HG03066 (cell line): ENCODE data around the gene L3MBTL4.
"Not testable (repeated sequence)": the region's sequence is repeated elsewhere in the genome, so short reads cannot be mapped to it uniquely, and the experiment has no call there.

Experiments
- ATAC-seq: cut with Tn5 transposase; IDR thresholded peaks from one replicate; pipeline ENCODE4 v1.9.1; 2021; ENCODE audit warnings: low read depth; ENCODE audit not compliant: unreplicated experiment

The L3MBTL4 gene

DNA sequence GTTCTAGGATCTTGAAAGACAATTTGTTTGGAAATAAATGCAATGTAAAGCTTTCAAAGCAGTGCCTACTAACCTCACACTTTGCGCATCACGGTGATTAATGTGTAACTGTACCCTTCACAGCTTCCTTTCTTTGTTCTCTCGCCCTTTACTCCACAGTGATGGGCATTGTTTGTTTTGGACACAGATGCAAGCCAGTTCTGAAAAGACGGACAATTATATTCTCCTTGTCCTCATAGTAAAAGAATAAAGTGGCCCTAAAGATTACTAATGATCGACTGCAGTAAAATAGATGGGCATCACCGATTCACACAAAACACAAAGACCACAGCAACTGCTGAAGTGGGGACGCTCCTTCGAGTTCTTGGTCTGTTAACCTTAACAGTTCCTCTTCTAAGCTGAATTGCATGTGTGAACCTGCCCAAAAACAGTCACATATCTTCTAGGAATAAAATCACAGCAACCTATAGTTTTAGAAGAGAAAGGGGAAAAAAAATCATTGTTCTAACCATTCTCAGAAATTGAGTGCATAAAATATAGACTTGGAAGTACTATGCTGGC, 7.7 kb downstream of the L3MBTL4 start:
- no peak for ATAC-seq

DNA sequence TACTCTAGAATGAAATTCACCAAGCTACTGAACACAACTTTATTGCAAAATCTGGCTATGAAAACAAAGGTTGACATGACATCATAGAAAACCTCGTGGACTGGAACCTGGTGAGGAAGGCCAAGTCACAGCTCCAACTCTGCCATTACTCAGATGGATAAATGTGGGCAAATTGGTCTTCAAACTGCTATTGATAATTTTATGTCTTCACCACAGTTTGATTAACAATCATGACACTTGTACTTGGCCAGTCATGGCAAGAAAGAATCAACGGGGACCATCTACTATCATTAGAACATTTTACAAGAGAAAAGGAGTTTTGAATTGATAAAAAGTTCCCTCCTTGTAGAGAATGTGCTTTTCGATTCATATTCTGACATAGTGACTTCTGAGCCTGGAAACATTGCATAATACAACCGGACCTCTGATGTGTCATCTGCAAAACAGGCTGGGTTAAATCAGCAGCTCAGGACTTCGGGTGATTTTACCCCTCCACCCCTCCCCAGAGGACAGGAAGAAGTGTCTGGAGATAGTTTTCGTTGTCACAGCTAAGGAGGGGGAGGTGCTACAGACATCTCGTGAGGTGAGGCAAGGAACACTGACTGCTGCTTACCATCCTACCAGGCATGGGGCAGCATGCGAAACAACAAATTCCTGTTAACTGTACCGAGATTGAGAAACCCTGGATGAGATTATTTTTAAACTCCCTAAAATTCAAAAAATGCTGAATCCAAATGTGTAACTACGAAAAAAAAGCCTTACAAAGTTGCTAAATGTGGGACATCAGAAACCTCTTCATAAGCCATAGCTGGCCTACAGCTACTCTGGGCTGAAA, 8.4 kb downstream of the L3MBTL4 start:
- ATAC-seq, result no peak

DNA sequence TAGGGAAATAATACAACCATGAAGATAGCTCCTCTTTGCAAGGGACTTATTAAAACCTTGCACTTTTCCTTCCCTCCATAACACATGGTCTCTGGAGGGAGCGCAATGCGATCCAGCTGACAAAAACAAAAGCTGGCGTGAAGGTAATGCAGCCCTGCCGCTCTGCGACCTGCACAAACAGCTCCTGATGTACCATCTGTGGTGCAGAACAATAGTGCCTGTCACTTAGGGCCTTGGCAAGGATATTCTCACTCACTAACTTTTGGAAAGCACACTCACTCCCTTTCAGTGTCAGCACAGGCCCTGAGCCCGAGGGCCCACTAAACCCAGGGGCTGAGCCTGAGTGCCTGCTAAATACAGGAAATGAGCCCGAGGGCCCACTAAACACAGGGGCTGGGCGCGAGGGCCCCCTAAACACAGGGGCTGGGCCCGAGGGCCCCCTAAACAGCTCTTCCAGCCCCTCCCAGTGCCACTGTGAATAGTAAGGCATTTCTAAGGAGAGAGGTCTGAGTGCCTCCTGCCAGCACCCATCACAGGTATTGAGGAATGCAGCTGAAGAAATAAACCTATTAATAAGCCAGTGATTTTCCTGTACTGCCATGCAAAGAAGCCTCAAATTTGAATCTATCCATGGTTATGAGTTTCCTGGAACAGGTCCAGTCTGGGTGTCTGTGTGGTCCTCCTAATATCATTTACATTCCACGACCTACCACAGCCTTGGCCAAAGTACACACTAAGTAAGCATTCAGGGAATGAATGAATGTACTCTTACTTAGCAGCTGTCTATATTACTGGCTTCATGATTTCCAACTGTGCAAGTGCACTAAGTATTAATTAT, 9.3 kb downstream of the L3MBTL4 start:
- ATAC-seq, result no peak

DNA sequence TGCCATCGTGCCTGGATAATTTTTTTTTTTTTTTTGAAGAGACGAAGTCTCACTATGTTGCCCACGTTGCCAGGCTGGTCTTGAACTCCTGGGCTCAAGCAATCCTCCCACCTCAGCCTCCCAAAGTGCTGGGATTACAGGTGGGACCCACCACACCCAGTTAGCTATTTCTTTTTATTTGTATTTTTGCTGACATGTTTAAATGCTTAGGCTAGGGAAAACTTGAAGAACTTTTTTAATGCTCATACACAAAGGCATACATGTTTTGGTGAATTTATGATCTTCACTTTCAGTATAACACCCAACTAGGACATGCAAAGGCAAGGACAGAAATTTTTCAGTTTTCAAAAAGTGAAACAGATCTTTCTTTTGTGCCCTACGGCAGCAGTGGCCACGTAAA, 9.9 kb downstream of the L3MBTL4 start:
- ATAC-seq, result no peak

DNA sequence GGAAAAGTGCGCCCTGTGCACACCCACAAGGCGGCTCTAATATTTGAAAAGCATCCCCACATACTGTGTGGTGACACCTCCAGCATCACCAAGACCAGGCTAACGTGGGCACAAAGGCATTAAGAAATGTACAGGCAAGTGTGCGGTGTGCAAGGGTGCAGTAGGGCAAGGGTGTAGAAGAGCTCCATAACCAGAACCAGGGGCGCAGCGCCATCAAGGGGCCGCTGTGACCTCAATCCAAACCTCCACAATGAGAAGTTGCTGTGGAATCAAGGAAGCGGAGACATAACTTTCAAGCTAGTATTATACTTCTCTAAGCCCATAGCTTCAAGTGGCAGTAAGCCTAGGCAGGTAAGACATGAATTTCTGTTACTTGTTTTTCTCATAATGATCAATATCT, 13.0 kb downstream of the L3MBTL4 start:
- ATAC-seq, result no peak

DNA sequence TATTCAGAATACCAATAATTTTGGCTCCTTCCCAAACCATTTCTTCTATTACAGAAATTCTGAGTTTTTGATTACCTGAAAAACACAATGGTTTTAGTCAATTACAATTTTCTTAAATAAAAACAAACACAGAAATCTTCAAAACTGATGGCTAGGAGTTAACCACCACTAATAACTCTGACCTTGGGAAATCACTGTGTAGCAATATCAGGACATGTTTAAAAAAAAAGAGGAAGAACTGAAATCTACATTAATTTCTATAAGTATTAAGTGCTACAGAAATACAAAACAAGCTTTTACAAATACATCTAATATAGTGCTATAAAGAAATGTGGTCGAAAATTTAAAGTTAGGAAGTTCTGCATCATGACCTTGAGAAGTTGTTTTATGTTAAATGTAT, 14.9 kb downstream of the L3MBTL4 start:
- no peak for ATAC-seq

DNA sequence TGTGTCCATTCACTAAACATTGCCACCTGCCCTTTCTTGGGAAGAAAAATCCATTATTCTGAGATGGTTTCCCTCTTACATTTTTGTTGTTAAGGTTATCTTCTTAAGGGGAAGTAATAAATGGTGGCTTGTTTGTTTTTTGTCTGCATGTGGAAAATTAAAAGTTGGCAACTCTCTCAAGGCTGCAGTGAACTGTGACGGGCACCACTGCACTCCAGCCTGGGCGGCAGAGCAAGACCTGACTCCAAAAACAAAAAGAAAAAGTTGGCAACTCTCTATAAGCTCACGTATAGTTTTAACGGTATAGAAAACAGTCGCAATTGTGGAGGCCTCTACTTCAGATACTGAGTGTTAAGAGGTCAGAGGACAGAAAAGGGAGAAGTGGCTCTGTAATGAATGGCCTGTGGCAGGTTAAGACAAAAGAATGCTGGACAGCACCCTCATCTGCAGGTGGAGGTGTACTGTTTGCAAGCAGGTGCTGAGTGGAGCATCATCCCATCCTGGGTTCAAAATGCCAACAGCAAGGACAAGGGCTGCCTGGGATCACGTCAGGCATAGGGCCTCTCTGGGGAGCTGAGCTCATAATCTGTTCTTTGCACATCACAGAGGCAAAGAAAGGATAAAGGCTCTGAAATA, 16.7 kb downstream of the L3MBTL4 start:
- ATAC-seq, result no peak

DNA sequence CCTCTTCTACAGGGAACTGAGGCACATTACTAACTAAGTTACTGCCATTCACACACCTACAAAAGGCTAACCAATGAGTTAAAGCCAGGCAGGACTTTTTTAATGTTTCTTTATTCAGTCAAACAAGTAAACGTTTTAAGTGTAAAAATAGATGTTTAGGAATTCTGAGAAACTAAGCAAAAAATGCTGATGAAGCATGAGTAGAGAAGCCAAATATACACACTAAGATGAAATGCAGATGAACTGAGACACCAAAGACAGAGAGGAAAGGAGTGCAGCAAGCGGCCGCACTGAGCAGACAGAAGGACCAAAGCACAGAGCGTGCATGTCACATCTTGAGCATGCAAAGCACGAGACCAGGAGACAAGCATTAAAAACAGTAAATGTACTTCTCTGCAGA, 17.9 kb downstream of the L3MBTL4 start:
- ATAC-seq, result no peak

DNA sequence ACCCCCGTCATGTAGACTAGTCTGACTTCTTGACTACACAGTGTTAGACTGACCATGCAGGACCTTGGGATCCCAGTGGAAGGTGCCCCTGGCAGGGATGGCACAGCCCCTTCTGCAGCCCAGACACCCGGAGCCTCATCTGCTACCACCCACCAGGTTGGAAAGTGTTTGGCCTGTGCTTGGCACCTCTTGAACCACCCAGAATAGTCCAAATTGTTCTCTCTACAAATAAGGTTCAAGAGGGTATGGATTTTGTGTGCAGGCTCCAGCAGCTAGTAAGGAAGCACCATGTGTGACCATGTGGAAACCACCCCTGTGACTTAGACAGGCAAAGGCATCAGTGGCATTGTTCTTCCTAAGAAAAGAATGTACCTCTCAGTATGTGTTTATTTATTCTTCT, 18.4 kb downstream of the L3MBTL4 start:
- ATAC-seq, result no peak

DNA sequence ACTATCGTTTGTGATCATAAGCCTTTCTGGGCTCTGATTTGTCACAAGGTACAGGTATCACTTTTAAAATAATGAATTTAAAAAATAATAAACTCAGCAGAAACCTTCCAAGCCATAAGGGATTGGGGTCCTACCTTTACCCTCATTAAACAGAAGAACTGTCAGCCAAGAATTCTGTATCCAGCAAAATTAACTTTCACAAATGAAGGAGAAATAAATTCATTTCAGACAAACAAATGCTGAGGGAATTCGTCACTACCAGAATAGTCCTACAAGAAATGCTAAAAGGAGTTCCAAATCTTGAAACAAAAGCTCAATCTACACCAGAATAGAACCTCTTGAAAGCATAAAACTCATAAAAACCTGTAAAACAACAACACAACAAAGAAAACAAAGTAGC, 25.7 kb downstream of the L3MBTL4 start:
- ATAC-seq, result no peak

DNA sequence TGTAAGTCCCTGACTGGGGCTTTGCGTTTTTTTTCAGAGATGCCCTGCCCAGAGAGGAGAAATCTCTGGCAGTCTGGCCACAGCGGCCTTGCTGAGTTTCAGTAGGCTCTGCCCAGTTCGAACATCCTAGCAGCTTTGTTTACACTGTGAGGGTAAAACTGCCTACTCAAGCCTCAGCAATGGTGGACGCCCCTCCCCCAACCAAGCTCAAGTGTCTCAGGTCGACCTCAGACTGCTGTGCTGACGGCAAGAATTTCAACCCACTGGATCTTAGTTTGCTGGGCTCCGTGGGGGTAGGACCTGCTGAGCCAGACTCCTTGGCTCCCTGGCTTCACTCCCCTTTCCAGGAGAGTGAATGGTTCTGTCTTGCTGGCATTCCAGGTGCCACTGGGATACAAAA, 31.7 kb downstream of the L3MBTL4 start:
- no peak for ATAC-seq

DNA sequence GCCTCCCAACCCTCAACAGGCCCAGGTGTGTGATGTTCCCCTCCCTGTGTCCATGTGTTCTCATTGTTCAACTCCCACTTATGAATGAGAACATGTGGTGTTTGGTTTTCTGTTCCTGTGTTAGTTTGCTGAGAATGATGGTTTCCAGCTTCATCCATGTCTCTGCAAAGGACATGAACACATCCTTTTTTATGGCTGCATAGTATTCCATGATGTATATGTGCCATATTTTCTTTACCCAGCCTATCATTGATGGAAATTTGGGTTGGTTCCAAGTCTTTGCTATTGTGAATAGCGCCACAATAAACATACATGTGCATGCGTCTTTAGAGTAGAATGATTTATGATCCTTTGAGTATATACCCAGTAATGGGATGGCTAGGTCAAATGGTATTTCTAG, 37.2 kb downstream of the L3MBTL4 start:
- ATAC-seq, result not testable (repeated sequence)

DNA sequence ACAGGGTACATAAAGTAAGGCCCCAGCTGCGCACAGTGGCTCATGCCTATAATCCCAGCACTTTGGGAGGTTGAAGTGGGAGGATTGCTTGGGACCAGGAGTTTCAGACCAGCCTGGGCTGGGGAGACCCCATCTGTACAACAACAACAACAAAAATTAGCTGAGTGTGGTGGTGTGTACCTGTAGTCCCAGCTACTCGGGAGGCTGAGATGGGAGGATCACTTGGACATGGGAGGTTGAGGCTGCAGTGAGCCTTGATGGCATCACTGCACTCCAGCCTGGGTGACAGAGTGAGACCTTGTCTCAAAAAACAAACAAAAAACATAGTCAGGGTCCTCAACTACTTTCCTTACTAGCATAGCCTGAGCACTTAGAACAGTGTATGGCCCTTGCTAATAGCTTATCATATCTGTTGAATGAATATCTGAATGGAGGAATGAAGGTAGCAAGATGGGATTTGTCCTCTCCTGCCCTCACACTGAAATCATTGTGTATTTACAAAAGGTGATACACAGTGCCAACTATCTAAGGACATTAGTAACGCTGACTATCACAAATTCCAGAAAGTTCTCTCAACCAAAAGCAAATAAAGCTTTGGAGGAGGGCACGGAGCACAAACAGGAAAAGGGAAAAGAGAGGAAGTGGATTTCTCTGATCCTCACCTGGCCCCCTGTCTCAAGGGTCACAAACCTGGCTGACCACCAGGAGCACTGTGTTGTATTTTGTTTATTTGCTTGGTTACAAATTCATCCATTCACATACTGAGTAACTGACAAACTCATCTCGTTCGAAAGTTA, 38.1 kb downstream of the L3MBTL4 start:
- ATAC-seq, result no peak

DNA sequence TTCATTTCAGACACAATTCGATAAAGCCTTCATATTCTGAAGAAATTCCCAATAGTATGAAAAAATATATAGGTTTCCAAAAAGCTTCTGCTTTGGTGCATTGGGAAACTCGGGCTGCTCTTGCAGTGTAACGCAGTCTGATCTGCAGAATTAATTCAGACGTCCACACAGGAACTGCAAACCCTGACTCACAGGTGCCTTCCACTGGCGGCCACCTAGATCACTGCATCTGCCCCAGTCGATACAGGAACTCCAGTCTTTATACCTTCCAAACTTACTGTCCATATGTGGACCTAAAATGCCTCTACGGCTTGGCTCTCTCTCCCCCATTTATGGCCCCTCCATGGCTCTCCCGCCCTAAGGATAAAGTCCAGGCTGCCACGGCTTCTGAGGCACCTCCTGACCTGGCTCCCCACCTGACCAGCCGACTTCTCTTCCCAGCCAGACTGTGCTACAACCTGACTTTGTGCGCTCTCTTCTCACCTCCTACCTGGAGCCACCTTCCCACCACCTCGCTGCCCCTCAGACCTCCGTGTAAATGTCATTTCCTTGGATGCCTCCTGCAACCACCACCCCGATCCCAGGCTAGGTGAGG, 39.7 kb downstream of the L3MBTL4 start:
- no peak for ATAC-seq

DNA sequence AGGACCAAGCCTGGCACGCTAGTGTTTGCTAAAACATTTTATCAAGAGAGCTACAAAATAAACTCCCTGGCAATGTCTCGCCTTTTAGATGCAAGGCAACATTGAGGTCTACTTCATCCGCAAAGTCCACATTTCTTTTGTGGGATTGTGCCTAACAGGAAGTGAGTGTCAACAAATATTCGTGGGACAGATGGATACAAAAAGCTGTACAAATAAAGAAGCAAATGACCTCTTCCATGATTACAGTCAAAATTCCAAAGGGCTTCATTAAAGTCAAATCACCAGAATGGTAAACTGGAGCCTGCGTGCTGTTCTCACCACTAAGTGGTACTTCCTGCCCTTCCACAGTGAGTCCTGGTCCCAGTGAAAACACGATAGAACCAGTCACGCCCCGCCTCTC, 40.4 kb downstream of the L3MBTL4 start:
- no peak for ATAC-seq

DNA sequence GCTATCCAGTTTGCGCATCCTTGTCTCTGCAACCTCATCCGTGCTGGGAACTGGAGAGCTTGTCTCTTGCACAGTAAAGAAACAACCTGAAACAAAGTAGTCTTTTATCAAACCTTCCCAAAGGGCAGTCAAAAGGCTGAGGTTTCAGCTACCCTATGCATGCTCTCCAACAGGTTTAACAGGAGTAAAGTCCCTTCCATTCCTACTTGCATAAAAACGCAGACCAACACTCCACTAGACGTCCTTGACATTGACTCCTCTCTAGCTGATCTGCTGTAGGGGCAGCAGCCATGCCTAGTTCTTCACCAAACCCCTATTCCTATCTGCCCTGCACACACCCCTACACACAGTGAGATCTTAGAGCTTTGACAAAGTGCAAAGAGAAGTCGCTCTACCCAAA, 41.5 kb downstream of the L3MBTL4 start:
- no peak for ATAC-seq

DNA sequence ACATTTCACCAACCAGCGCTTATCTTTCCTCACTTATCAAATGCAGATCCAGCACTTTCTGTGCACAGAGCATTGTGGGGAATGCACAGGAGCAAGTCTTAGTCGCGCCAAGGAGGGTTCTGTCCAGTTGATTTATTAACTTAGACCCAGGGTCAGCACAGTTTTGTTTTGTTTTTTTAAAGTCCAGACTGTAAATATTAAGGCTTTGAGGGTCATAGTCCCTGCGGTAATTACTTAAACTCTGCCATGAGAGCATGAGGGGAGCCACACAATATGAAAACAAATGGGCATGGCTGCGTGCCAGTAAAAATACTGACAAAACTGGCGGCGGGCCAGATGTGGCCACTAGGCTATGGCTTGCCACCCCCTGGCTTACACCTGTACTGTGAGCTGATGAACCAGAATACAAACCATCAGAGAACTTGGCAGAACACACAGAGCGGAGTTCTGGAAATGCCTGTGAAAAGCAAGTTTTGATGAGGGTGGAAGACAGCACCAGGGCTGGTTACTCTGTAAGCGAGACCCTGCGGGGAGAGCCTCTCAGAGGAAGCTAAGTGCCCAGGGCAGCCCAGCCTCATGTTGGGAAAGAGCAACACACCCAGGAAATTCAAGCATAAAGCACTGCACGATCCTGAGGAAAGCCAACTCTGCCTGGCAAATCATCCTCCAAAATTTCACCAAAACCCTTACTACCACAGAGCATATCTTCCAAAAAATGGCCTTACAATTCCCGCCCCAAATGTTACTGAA, 43.6 kb downstream of the L3MBTL4 start:
- no peak for ATAC-seq

DNA sequence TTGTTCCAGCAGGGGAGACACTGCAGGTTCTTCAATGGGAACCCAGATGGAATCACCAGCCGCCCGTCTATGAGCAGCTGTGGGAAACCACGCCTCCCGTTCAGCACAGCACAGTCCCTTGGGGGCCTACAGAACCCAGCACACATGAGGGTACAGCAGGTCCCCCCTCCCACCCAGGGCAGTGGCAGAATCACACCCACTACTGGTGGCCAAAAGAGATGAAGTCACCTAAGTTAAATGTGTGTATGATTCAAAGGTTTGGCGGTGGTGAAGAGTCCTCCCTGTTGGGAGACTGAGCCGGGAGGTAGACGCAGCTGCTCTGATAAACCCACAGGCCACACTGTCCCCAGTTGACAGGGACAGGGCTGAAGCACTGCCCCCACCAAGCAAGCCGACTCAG, 44.3 kb downstream of the L3MBTL4 start:
- no peak for ATAC-seq

DNA sequence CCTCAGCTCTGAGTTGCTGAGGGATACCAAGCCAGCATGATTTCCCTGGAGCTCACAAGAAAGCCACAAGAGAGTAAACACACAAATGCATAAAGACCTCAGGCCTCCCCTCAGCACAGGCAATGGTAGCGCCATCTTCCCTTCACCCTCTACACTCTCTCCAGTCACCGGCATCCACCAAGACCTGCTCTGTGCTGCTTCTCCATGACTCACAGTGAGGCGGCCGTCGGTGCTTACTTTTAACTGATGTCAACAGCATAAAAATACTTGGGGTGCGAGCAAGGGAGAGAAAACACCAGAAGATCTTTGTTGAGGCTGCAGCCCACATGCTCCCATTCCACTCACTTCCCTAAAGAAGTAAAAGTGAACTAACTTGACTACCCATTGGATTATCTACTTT, 46.7 kb downstream of the L3MBTL4 start:
- no peak for ATAC-seq
